ENCODE measurements around the gene CNTNAP2. TPM values are rescaled to one million over a fixed set of nuclear protein-coding genes. Genes with fewer than 3 reads are reported as not detected.

CNTNAP2 gene
- total and polyA plus RNA-seq, 2 of the 8 experiments (the other 6 are each of a cell fraction or from before 2014, with no cell fraction given): 27.9 to 71.0 TPM

DNA sequence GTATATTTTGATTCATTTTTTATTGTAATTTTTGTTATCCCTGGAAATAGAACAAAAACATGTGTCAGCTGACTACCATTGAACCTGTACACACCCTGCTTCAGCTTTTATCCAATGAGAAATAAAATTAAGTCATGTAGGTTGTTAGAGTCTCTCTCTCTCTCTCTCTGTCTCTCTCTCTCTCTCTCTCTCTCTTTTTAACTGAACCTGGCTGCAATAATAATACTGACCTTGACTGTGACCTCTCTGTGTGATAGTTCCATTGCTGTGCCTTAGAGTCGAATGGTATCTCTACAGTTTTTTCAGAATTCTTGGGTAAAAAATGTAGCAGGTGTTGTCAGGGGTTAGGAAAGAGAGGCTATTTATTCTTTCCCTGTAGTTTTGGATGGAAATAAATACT lies 637.8 kb downstream of the CNTNAP2 start:
- H3K18ac ChIP-seq (ENCODE audit: extremely low read depth, low read length): no peak overlapping the region
- WGBS, 2 experiments (ENCODE audit: extremely low coverage in 1 of 2, insufficient coverage in 1 of 2, insufficient read length in 1 of 2, insufficient replicate concordance in 2 of 2, low coverage in 1 of 2, low lambda C conversion rate in 2 of 2, missing lambda C conversion rate in 1 of 2): 100% methylated on average over 1 of the region's 1 CpG; no CpG with 5 or more reads in 1 of the 2 experiments
- no peak for FAIRE-seq

More for the DNA sequence above, 637.8 kb downstream of the CNTNAP2 start:
- Histone ChIP-seq H3K4me3 (ENCODE audit: extremely low read depth in 1 of 4, insufficient read depth in 2 of 4, low read depth in 3 of 4, low read length in 4 of 4) (no peak overlapping the region), H2BK20ac (ENCODE audit: low read length) (no peak overlapping the region), H3K14ac (ENCODE audit: insufficient read length) (no peak overlapping the region), H3K4ac (replicated peaks; ENCODE audit: insufficient read length, low read depth, low read length) (no peak overlapping the region), H3K79me2 (ENCODE audit: control insufficient read depth in 1 of 2, insufficient read depth in 2 of 2, low read length in 2 of 2) (no peaks in the 10 kb centered on the region), H2AFZ (ENCODE audit: low read length) (no peak overlapping the region), H3K23me2 (ENCODE audit: low read depth, low read length) (no peaks in the 10 kb centered on the region), H2BK120ac (replicated peaks; ENCODE audit: low read depth, low read length) (no peak overlapping the region), H3K27me3 (replicated peaks in 1 of 4; ENCODE audit: control insufficient read depth in 3 of 4, extremely low read depth in 1 of 4, insufficient read depth in 3 of 4, low read length in 3 of 4) (no peaks in the 10 kb centered on the region), H2BK5ac (ENCODE audit: low read depth, low read length) (no peak overlapping the region), H3K4me2 (ENCODE audit: insufficient read depth in 1 of 2, low read depth in 2 of 2, low read length in 2 of 2) (no peak overlapping the region), H3K9ac (replicated peaks in 1 of 4; ENCODE audit: extremely low read depth in 1 of 4, low read depth in 3 of 4, low read length in 3 of 4) (no peak overlapping the region), H4K8ac (ENCODE audit: extremely low read depth, insufficient read depth, low read length) (no peak overlapping the region), H4K91ac (replicated peaks; ENCODE audit: insufficient read length, low read length) (no peak overlapping the region), H4K20me1 (replicated peaks in 1 of 2; ENCODE audit: control insufficient read depth in 1 of 2, insufficient read depth in 2 of 2, low read length in 2 of 2) (no peaks in the 10 kb centered on the region), H2AK5ac (ENCODE audit: low read depth, low read length) (no peak overlapping the region), H3K79me1 (ENCODE audit: low read depth, low read length) (no peaks in the 10 kb centered on the region), H3K56ac (replicated peaks; ENCODE audit: insufficient read length, low read depth, low read length) (no peak overlapping the region), H3K4me1 (replicated peaks in 1 of 4; ENCODE audit: control insufficient read depth in 3 of 4, insufficient read depth in 4 of 4, low read length in 3 of 4) (no peaks in the 10 kb centered on the region), H3K9me3 (ENCODE audit: insufficient read depth in 2 of 2, low read depth in 1 of 2, low read length in 1 of 2) (0 out of 4 replicates have a peak, but pooled peaks cover 0 to 3% of the 10 kb centered on the region in 2 experiments), H2BK15ac (ENCODE audit: low read length) (no peak overlapping the region), H4K5ac (ENCODE audit: insufficient read length, low read depth, low read length) (no peak overlapping the region), H3K23ac (ENCODE audit: insufficient read length) (no peak overlapping the region), H3K36me3 (ENCODE audit: control insufficient read depth in 2 of 4, insufficient read depth in 4 of 4, low read length in 3 of 4) (no peaks in the 10 kb centered on the region), H3K27ac (ENCODE audit: low read depth, low read length) (no peak overlapping the region), H2BK12ac (ENCODE audit: low read depth, low read length) (no peak overlapping the region)
- TF ChIP-seq NRF1 (IDR thresholded peaks at IDR 0.05; ENCODE audit: low read depth, low read length) (no peak), KDM4A (IDR thresholded peaks at IDR 0.05; ENCODE audit: low read depth, low read length, severe bottlenecking) (no peak), CBX8 (IDR thresholded peaks at IDR 0.05; ENCODE audit: borderline replicate concordance, low read depth, low read length) (no peak), TAF1 (IDR thresholded peaks at IDR 0.05; ENCODE audit: low read depth, low read length) (no peak), TAF7 (optimal IDR thresholded peaks at IDR 0.05; ENCODE audit: borderline replicate concordance, low read depth, low read length) (no peak), POU5F1 (IDR thresholded peaks at IDR 0.05; ENCODE audit: low read depth, low read length) (no peak), RAD21 (IDR thresholded peaks at IDR 0.05 in 1 of 2, conservative IDR thresholded peaks at IDR 0.05 in 1 of 2; ENCODE audit: low read depth in 2 of 2, low read length in 2 of 2) (no peak), TEAD4 (IDR thresholded peaks at IDR 0.05; ENCODE audit: low read depth, low read length) (no peak)
- POLR2A ChIA-PET (ENCODE audit: partially characterized antibody): no interaction called here
- no peak for DNase-seq (ENCODE audit: low read depth in 1 of 2, low spot score in 2 of 2)
- CTCF ChIA-PET (ENCODE audit: partially characterized antibody): interaction anchor here (0.9 to 1.3 kb wide), 2 partner anchors 18 to 207 kb away, joined by 3 to 4 read pairs; no protein-coding TSS in a partner anchor
